ENCODE measurements around the gene SLC39A3.

- TF ChIP-seq GATA3 (IDR thresholded peaks at IDR 0.05; ENCODE audit: low read depth, low read length) (no peak), GATA2 (IDR thresholded peaks at IDR 0.05; ENCODE audit: low read depth, low read length) (no peak)
Measured at GRCh38 chr19:2694196-2694595, 45.6 kb downstream of the SLC39A3 start.

Data from SH-SY5Y (cell line).